Muscle layer of colon (tissue), 2 donors: ENCODE results near the gene GLB1L3.

Experiments used
- H3K27ac ChIP-seq: one replicate; pipeline ENCODE4 v1.7.0; 2013; ENCODE audit warnings: low read depth, mild to moderate bottlenecking, low read length, moderate library complexity
- H3K27me3 ChIP-seq, 2 donors: one replicate each; pipeline ENCODE4 v1.7.0; 2013; ENCODE audit warnings: low read length in 2 of 2, mild to moderate bottlenecking in 2 of 2; ENCODE audit not compliant: insufficient read depth in 2 of 2, control insufficient read depth in 1 of 2
- H3K36me3 ChIP-seq: one replicate; pipeline ENCODE4 v1.7.0; 2013; ENCODE audit warnings: mild to moderate bottlenecking, low read length; ENCODE audit not compliant: insufficient read depth
- H3K4me1 ChIP-seq: one replicate; pipeline ENCODE4 v1.7.0; 2013; ENCODE audit warnings: mild to moderate bottlenecking, low read length; ENCODE audit not compliant: insufficient read depth
- H3K4me3 ChIP-seq, 2 donors: one replicate each; pipeline ENCODE4 v1.7.0; 2013; ENCODE audit warnings: low read length in 2 of 2, low read depth in 1 of 2, mild to moderate bottlenecking in 1 of 2, moderate library complexity in 1 of 2
- H3K9ac ChIP-seq: one replicate; pipeline ENCODE4 v1.7.0; 2013; ENCODE audit warnings: low read length
- H3K9me3 ChIP-seq: one replicate; pipeline ENCODE4 v1.7.0; 2013; ENCODE audit warnings: mild to moderate bottlenecking, low read length
- donor health status: abdominal sarcoma.
- donor health status: Adenocarcinoma of cecum.

GLB1L3 gene

DNA sequence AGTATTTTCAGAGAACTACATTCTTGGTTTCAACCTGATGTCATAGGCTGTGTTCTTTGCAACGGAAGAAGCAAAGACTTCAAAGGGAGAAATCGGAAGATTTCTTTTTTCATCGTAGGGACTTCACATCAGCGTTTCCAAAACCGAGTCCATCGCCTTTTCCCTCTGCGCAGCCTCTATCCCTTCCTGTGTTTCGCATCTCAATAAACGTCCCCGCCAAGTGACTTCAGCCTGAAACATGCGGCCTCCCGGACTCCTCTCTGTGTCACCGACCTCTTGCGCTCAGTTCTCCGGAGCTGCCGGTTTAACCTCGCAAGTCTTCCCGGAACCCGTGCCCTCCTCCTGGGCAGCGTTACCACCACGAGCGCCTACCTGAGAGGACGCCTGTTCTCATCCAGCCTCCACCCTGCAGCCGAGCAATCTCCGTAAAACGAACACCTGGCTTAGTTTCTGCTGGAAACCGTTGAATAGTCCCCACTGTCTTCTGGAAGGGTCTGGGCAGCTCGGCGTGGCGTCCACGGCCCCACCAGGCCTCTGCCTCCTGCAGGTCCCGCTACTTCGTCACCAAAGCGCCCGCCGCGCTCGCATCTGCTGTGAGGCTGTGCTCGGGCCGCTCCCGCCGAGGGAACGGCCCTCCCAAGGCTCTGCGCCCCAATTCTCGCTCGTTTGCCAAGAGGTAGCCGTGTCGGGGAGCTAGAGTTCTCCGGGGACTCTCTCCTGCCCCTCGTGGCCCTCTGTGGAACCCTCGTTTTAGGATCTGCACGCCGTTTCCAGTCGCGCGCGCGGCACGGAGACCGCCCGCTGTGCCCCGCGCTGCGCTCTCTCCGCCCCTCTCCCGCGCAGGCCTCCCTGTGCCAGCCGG is at the start of gene GLB1L3:
TSS of gene GLB1L3 (plus strand) at position 846 of the 862 bp plus-strand sequence. CDS start 362 bp downstream, outside the sequence.
- H3K27ac ChIP-seq, result no peak within 1 kb of the TSS
- no peak within 1 kb of the TSS for H3K9ac ChIP-seq
- H3K27me3 ChIP-seq, result peaks cover 61 to 66% of the 10 kb centered on the region in 2 donors

GRCh38 chr11:134226806-134227325 is 49.3 kb upstream of the GLB1L3 start:
- Histone ChIP-seq H3K4me3 (no peak overlapping the region), H3K27me3 (no peaks in the 10 kb centered on the region), H3K9me3 (no peaks in the 10 kb centered on the region), H3K36me3 (no peaks in the 10 kb centered on the region), H3K4me1 (peaks cover 35% of the 10 kb centered on the region), H3K9ac (no peak overlapping the region), H3K27ac (no peak overlapping the region)

More for the DNA sequence above, at the start of gene GLB1L3:
- H3K36me3 ChIP-seq, result no peaks in the 10 kb centered on the region
- peaks cover 4% of the 10 kb centered on the region for H3K9me3 ChIP-seq
- H3K4me1 ChIP-seq, result peaks cover 13% of the 10 kb centered on the region
- peak within 1 kb of the TSS; percentile 26 to 50 for H3K4me3 ChIP-seq

GRCh38 chr11:134228625-134229024 is 47.6 kb upstream of the GLB1L3 start:
- H3K4me1 ChIP-seq, result peaks cover 28% of the 10 kb centered on the region
- H3K9me3 ChIP-seq, result no peaks in the 10 kb centered on the region
- H3K36me3 ChIP-seq, result no peaks in the 10 kb centered on the region
- H3K9ac ChIP-seq, result no peak overlapping the region
- no peaks in the 10 kb centered on the region for H3K27me3 ChIP-seq
- no peak overlapping the region for H3K4me3 ChIP-seq
- no peak overlapping the region for H3K27ac ChIP-seq

DNA sequence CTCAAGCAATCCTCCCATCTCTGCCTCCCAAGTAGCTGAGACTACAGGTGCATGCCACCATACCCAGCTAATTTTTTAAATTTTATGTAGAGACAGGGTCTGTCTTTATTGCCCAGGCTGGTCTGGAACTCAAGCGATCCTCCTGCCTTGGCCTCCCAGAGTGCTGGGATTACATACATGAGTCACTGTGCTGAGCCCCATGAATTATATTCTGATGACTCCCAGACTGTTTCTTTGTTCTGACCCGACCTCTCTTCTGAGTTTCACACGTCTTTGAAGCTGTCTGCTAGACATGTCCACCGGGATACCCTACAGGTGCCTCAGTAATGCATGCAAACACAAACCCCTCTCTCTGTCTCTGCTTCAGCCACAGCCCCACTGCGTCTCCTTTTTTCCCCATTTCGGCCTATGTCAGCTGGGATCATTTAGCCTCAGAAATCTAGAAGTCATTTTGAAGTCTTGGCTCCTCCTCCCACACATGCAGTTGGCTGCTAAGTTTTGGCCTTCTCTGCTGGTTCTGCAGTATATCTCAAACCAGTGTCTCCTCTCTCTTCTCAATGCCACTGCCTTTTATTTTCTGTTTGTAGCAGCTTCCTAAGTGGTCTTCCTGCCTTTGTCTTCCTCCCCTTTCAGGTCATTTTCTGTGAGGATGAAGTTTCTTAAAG is 46.9 kb upstream of the GLB1L3 start:
- H3K27me3 ChIP-seq, result no peaks in the 10 kb centered on the region
- H3K4me1 ChIP-seq, result peaks cover 28% of the 10 kb centered on the region
- H3K9ac ChIP-seq, result no peak overlapping the region
- no peak overlapping the region for H3K4me3 ChIP-seq
- no peaks in the 10 kb centered on the region for H3K9me3 ChIP-seq
- H3K36me3 ChIP-seq, result no peaks in the 10 kb centered on the region
- no peak overlapping the region for H3K27ac ChIP-seq

DNA sequence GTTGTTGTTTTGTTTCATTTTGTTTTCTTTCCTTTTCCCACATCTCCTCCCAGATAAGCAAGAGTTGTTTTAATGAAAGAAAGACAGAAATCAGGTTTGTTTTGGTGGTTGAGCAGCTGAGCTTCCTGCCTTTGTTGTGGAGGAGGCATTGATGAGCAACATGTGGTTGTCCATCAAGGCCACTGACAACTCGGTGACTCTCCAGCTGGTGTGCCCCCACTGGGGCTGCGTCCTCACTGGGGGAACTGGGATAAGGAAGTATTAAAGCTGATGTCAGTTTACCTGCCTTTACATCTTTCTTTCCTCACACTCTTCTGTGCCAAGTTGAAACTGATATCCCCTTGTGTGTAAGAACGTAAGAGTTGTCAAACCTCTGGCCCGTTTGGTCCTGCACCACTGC is 45.8 kb upstream of the GLB1L3 start:
- Histone ChIP-seq H3K9me3 (no peaks in the 10 kb centered on the region), H3K36me3 (peaks cover 5% of the 10 kb centered on the region), H3K27ac (no peak overlapping the region), H3K9ac (no peak overlapping the region), H3K4me3 (no peak overlapping the region), H3K4me1 (peaks cover 28% of the 10 kb centered on the region), H3K27me3 (no peaks in the 10 kb centered on the region)

GRCh38 chr11:134231958-134232659 is 44.1 kb upstream of the GLB1L3 start:
- Histone ChIP-seq H3K36me3 (peaks cover 10% of the 10 kb centered on the region), H3K4me1 (peaks cover 11% of the 10 kb centered on the region), H3K27ac (no peak overlapping the region), H3K4me3 (no peak overlapping the region), H3K9me3 (no peaks in the 10 kb centered on the region), H3K9ac (no peak overlapping the region), H3K27me3 (no peaks in the 10 kb centered on the region)

DNA sequence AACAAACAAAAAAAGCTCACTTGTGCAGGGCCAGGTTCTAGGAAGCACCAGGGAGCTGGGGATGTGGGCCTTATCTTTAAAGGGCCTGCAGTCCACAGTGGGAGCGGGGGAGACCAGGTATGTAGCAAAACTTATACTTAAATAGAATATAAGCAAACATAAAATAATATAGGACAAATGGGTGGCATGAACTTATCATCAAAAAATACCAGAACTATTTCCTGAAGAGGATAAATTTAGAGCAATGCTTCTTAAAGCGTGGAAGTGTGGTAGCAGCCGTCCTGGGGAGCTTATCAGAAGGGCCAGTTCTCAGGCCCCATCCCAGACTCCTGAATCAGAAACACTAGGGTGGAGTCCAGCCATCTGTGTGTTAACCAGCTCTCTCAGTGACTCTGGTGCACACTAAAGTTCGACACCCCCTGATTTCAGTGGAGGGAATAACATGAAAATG is 42.4 kb upstream of the GLB1L3 start:
- Histone ChIP-seq H3K4me1 (peaks cover 6% of the 10 kb centered on the region), H3K27me3 (no peaks in the 10 kb centered on the region), H3K9me3 (no peaks in the 10 kb centered on the region), H3K9ac (no peak overlapping the region), H3K36me3 (peaks cover 10% of the 10 kb centered on the region), H3K4me3 (no peak overlapping the region), H3K27ac (no peak overlapping the region)

GRCh38 chr11:134235399-134235798 is 40.8 kb upstream of the GLB1L3 start:
- Histone ChIP-seq H3K9me3 (no peaks in the 10 kb centered on the region), H3K4me3 (no peak overlapping the region), H3K36me3 (peaks cover 25% of the 10 kb centered on the region), H3K9ac (no peak overlapping the region), H3K4me1 (no peaks in the 10 kb centered on the region), H3K27ac (no peak overlapping the region), H3K27me3 (no peaks in the 10 kb centered on the region)

GRCh38 chr11:134236834-134237556 is 39.2 kb upstream of the GLB1L3 start:
- Histone ChIP-seq H3K9me3 (no peaks in the 10 kb centered on the region), H3K27ac (no peak overlapping the region), H3K36me3 (peaks cover 35% of the 10 kb centered on the region), H3K9ac (no peak overlapping the region), H3K27me3 (no peaks in the 10 kb centered on the region), H3K4me3 (no peak overlapping the region), H3K4me1 (no peaks in the 10 kb centered on the region)

DNA sequence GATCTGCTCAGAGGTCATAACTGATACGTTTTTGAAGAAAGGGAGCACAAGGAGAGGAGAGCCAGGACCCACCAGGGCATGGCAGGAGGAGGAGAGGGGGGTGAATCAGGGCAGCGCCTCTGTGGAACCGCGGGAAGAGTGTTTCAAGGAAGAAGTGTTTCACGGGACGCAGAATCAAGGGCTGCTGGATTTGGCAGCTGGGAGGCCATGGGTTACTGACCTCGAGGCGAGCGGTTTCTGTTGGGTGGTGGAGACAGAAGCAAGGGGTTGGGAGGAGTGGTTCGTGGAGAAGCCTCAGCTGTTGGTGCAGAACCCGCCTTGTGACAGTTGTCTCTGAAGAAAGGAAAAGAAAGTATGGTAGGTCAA is 38.6 kb upstream of the GLB1L3 start:
- no peaks in the 10 kb centered on the region for H3K9me3 ChIP-seq
- no peak overlapping the region for H3K9ac ChIP-seq
- H3K4me3 ChIP-seq, result no peak overlapping the region
- H3K4me1 ChIP-seq, result no peaks in the 10 kb centered on the region
- no peaks in the 10 kb centered on the region for H3K27me3 ChIP-seq
- H3K27ac ChIP-seq, result no peak overlapping the region
- H3K36me3 ChIP-seq, result peaks cover 41% of the 10 kb centered on the region

- Histone ChIP-seq H3K27ac (no peak overlapping the region), H3K9ac (no peak overlapping the region), H3K27me3 (no peaks in the 10 kb centered on the region), H3K4me3 (no peak overlapping the region), H3K9me3 (no peaks in the 10 kb centered on the region), H3K4me1 (no peaks in the 10 kb centered on the region), H3K36me3 (peaks cover 55% of the 10 kb centered on the region)
Measured at GRCh38 chr11:134238956-134239355, 37.2 kb upstream of the GLB1L3 start.
